Mesendoderm (in vitro differentiated cells): ENCODE measurements around the gene AGBL2.

Experiments
- DNase-seq: peaks from one replicate; pipeline ENCODE4 v3.0.0; 2013
- H2AK5ac ChIP-seq: 2 replicates; pipeline ENCODE4 v1.6.1; 2013; ENCODE audit warnings: low read length, inconsistent platforms
- H2BK120ac ChIP-seq: 2 replicates; pipeline ENCODE4 v1.6.1; 2013; ENCODE audit warnings: low read depth, mild to moderate bottlenecking, low read length, moderate library complexity, mixed read lengths
- H2BK15ac ChIP-seq: replicated peaks from 2 replicates; pipeline ENCODE4 v1.6.1; 2013; ENCODE audit warnings: low read depth, mild to moderate bottlenecking, moderate library complexity
- H2BK5ac ChIP-seq: 2 replicates; pipeline ENCODE4 v1.6.1; 2013; ENCODE audit warnings: low read length, inconsistent platforms
- H3K18ac ChIP-seq: 2 replicates; pipeline ENCODE4 v1.6.1; 2013; ENCODE audit warnings: mild to moderate bottlenecking, low read length, mixed read lengths
- H3K23ac ChIP-seq: one replicate; pipeline ENCODE4 v1.6.1; 2013; ENCODE audit warnings: low read length
- H3K27ac ChIP-seq: 2 replicates; pipeline ENCODE4 v1.5.1; 2013; ENCODE audit warnings: low read depth, mild to moderate bottlenecking, inconsistent platforms, low read length, moderate library complexity
- H3K27me3 ChIP-seq: 2 replicates; pipeline ENCODE4 v1.6.1; 2013; ENCODE audit warnings: low read length, control low read depth, mild to moderate bottlenecking, inconsistent platforms; ENCODE audit not compliant: insufficient read depth, poor library complexity
- H3K36me3 ChIP-seq: 2 replicates; pipeline ENCODE4 v1.6.1; 2013; ENCODE audit warnings: low read length, inconsistent platforms; ENCODE audit not compliant: control insufficient read depth, insufficient read depth
- H3K4ac ChIP-seq: one replicate; pipeline ENCODE4 v1.6.1; 2013; ENCODE audit warnings: low read depth, mild to moderate bottlenecking, low read length, moderate library complexity
- H3K4me1 ChIP-seq: 2 replicates; pipeline ENCODE4 v1.6.1; 2013; ENCODE audit warnings: low read depth, low read length, inconsistent platforms; ENCODE audit not compliant: control insufficient read depth
- H3K4me2 ChIP-seq: 2 replicates; pipeline ENCODE4 v1.6.1; 2013; ENCODE audit warnings: low read length
- H3K4me3 ChIP-seq: 2 replicates; pipeline ENCODE4 v1.5.1; 2013; ENCODE audit warnings: mild to moderate bottlenecking, low read length
- H3K56ac ChIP-seq: one replicate; pipeline ENCODE4 v1.6.1; 2013; ENCODE audit warnings: low read length
- H3K79me1 ChIP-seq: 2 replicates; pipeline ENCODE4 v1.6.1; 2013; ENCODE audit warnings: low read length, inconsistent platforms
- H3K79me2 ChIP-seq: 2 replicates; pipeline ENCODE4 v1.6.1; 2013; ENCODE audit warnings: mild to moderate bottlenecking, low read length; ENCODE audit not compliant: control insufficient read depth, insufficient read depth
- H3K9ac ChIP-seq: 2 replicates; pipeline ENCODE4 v1.6.1; 2013; ENCODE audit warnings: low read length, inconsistent platforms
- H4K5ac ChIP-seq: one replicate; pipeline ENCODE4 v1.6.1; 2013; ENCODE audit warnings: low read length
- H4K8ac ChIP-seq: one replicate; pipeline ENCODE4 v1.6.1; 2013; ENCODE audit warnings: low read depth, mild to moderate bottlenecking, control low read depth, low read length, moderate library complexity
- WGBS: extraction: QIAGEN DNeasy Blood & Tissue Kit; methylation state at CpG from one replicate; pipeline ENCODE4 v1.1.7; 2013; ENCODE audit warnings: low lambda C conversion rate, missing lambda C conversion rate; ENCODE audit not compliant: insufficient coverage; ENCODE audit errors: extremely low coverage; 5-methylcytosine and 5-hydroxymethylcytosine counted together

Gene AGBL2

GRCh38 chr11:47656260-47656885 lies 58.8 kb downstream of the AGBL2 start:
- no peaks in the 10 kb centered on the region for H3K79me2 ChIP-seq
- no peak overlapping the region for H3K9ac ChIP-seq
- no peak overlapping the region for H3K56ac ChIP-seq
- H2AK5ac ChIP-seq = no peak overlapping the region
- no peak overlapping the region for H3K23ac ChIP-seq
- H3K27me3 ChIP-seq = no peaks in the 10 kb centered on the region
- no peak overlapping the region for H3K4me2 ChIP-seq
- no peak overlapping the region for H2BK120ac ChIP-seq
- H2BK15ac ChIP-seq = no peak overlapping the region
- no peak overlapping the region for H3K4ac ChIP-seq
- no CpG with 5 or more reads among the region's 6 CpGs for WGBS
- H3K4me1 ChIP-seq = no peaks in the 10 kb centered on the region
- peak; percentile 54 for DNase-seq
- H2BK5ac ChIP-seq = no peak overlapping the region
- H3K36me3 ChIP-seq = no peaks in the 10 kb centered on the region
- no peak overlapping the region for H3K27ac ChIP-seq
- no peak overlapping the region for H3K4me3 ChIP-seq
- no peak overlapping the region for H4K8ac ChIP-seq
- H3K79me1 ChIP-seq = no peaks in the 10 kb centered on the region
- H3K18ac ChIP-seq = no peak overlapping the region
- no peak overlapping the region for H4K5ac ChIP-seq

GRCh38 chr11:47651818-47652469 lies 63.2 kb downstream of the AGBL2 start:
- WGBS = no CpG with 5 or more reads among the region's 5 CpGs
- no peaks in the 10 kb centered on the region for H3K79me1 ChIP-seq
- H3K4me3 ChIP-seq = no peak overlapping the region

GRCh38 chr11:47649276-47649675 lies 65.9 kb downstream of the AGBL2 start:
- Histone ChIP-seq H4K8ac (no peak overlapping the region), H3K23ac (no peak overlapping the region), H3K79me2 (no peaks in the 10 kb centered on the region), H3K36me3 (no peaks in the 10 kb centered on the region), H3K18ac (no peak overlapping the region), H2BK15ac (no peak overlapping the region), H3K4ac (no peak overlapping the region), H3K79me1 (no peaks in the 10 kb centered on the region), H3K56ac (no peak overlapping the region), H2BK120ac (no peak overlapping the region), H3K27ac (no peak overlapping the region), H2AK5ac (no peak overlapping the region), H3K9ac (no peak overlapping the region), H2BK5ac (no peak overlapping the region), H3K4me2 (no peak overlapping the region), H4K5ac (no peak overlapping the region), H3K27me3 (no peaks in the 10 kb centered on the region), H3K4me3 (no peak overlapping the region), H3K4me1 (no peaks in the 10 kb centered on the region)
- WGBS = no CpG with 5 or more reads among the region's 3 CpGs
- no peak for DNase-seq

More at GRCh38 chr11:47651818-47652469, 63.2 kb downstream of the AGBL2 start:
- Histone ChIP-seq H2AK5ac (no peak overlapping the region), H4K5ac (no peak overlapping the region), H3K23ac (no peak overlapping the region), H3K9ac (no peak overlapping the region), H2BK5ac (no peak overlapping the region), H2BK120ac (no peak overlapping the region), H3K4me2 (no peak overlapping the region), H2BK15ac (no peak overlapping the region), H3K36me3 (no peaks in the 10 kb centered on the region), H3K79me2 (no peaks in the 10 kb centered on the region), H3K18ac (no peak overlapping the region), H3K4ac (no peak overlapping the region), H3K27ac (no peak overlapping the region), H3K56ac (no peak overlapping the region), H3K27me3 (no peaks in the 10 kb centered on the region), H4K8ac (no peak overlapping the region), H3K4me1 (no peaks in the 10 kb centered on the region)
- DNase-seq = no peak

GRCh38 chr11:47646019-47646418 lies 69.2 kb downstream of the AGBL2 start:
- Histone ChIP-seq H3K79me2 (peaks cover under 1% of the 10 kb centered on the region), H3K9ac (no peak overlapping the region), H2BK15ac (no peak overlapping the region), H3K79me1 (peaks cover under 1% of the 10 kb centered on the region), H3K4ac (no peak overlapping the region), H4K5ac (no peak overlapping the region), H3K4me1 (peaks cover 1% of the 10 kb centered on the region), H2BK5ac (no peak overlapping the region), H3K23ac (no peak overlapping the region), H2AK5ac (no peak overlapping the region), H3K18ac (no peak overlapping the region), H3K4me2 (no peak overlapping the region), H3K27me3 (no peaks in the 10 kb centered on the region), H4K8ac (no peak overlapping the region), H3K56ac (no peak overlapping the region), H3K36me3 (no peaks in the 10 kb centered on the region), H3K27ac (no peak overlapping the region), H2BK120ac (no peak overlapping the region), H3K4me3 (no peak overlapping the region)
- no CpG with 5 or more reads among the region's 6 CpGs for WGBS
- no peak for DNase-seq

GRCh38 chr11:47645500-47645899 lies 69.7 kb downstream of the AGBL2 start:
- no peak overlapping the region for H2AK5ac ChIP-seq
- no CpG with 5 or more reads among the region's 6 CpGs for WGBS

More at GRCh38 chr11:47645500-47645899, 69.7 kb downstream of the AGBL2 start:
- Histone ChIP-seq H3K79me1 (peaks cover 2% of the 10 kb centered on the region), H3K27ac (no peak overlapping the region), H3K4me2 (no peak overlapping the region), H2BK120ac (no peak overlapping the region), H3K9ac (no peak overlapping the region), H3K27me3 (no peaks in the 10 kb centered on the region), H3K23ac (no peak overlapping the region), H3K4me3 (no peak overlapping the region), H3K79me2 (peaks cover 2% of the 10 kb centered on the region), H3K36me3 (no peaks in the 10 kb centered on the region), H3K4ac (no peak overlapping the region), H3K4me1 (peaks cover 1% of the 10 kb centered on the region), H2BK15ac (no peak overlapping the region), H2BK5ac (no peak overlapping the region), H3K56ac (no peak overlapping the region), H4K8ac (no peak overlapping the region), H4K5ac (no peak overlapping the region), H3K18ac (no peak overlapping the region)
- no peak for DNase-seq
